ENCODE data around the gene STX16.

- TF ChIP-seq, protein P1, sequence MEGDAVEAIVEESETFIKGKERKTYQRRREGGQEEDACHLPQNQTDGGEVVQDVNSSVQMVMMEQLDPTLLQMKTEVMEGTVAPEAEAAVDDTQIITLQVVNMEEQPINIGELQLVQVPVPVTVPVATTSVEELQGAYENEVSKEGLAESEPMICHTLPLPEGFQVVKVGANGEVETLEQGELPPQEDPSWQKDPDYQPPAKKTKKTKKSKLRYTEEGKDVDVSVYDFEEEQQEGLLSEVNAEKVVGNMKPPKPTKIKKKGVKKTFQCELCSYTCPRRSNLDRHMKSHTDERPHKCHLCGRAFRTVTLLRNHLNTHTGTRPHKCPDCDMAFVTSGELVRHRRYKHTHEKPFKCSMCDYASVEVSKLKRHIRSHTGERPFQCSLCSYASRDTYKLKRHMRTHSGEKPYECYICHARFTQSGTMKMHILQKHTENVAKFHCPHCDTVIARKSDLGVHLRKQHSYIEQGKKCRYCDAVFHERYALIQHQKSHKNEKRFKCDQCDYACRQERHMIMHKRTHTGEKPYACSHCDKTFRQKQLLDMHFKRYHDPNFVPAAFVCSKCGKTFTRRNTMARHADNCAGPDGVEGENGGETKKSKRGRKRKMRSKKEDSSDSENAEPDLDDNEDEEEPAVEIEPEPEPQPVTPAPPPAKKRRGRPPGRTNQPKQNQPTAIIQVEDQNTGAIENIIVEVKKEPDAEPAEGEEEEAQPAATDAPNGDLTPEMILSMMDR (IDR thresholded peaks at IDR 0.05): no peak
- no peak for TF ChIP-seq POLR2A (IDR thresholded peaks at IDR 0.05)
Measured at GRCh38 chr20:58694241-58695083, 43.4 kb downstream of the STX16 start.

Data from esophagus squamous epithelium (tissue), 4 donors.